GM12892 (cell line): Measurements from ENCODE around the gene HMCN2.

ENCODE experiments used
- POLR2A ChIP-seq: IDR thresholded peaks from 2 replicates; pipeline ENCODE4 v1.6.1; 2011; ENCODE audit warnings: low read depth, low read length, control low read depth
- POLR2AphosphoS5 ChIP-seq: IDR thresholded peaks from 2 replicates; pipeline ENCODE4 v1.6.1; 2011; ENCODE audit warnings: low read depth, low read length, control low read depth

DNA sequence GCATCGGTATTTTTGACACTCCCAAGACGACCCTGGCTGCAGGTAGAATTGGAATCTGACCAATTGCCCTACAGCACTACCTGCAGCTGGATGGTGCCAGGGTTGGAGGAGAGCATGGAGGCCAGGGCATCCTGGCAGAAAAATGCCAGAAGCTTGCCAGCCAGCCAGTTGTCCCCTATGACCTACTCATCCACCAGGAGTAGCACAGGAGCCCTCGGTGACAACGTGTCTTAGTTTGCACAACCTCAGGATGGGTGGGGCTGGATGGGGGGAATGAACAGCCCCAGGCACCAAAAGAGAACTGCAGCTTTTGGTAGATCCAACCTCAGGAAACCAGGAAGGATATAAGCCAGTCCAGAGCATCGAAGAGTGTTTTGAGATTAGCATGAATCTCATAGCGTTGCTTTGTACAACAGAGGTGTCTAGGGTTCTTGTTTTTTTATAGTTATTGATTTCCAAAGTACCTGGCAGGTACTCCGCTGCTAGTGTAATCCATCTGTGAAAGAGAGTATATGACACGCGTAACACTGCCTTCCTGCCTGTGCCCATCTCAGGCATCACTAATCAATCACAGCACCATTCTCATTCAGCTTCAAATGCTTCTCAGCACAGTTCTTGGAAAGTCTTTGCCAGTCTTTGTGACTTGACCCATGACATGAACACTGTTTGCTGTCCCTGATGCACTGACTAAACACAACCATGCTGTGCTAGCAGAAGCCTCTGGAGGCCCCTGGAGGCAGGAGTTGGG is 142.5 kb downstream of the HMCN2 start:
- TF ChIP-seq POLR2A (no peak), POLR2AphosphoS5 (no peak)
